Kidney epithelial cell (primary cell): ENCODE results near the gene DOCK3. TPM values are rescaled to one million over a fixed set of nuclear protein-coding genes. Genes with fewer than 3 reads are reported as not detected.

Experiments
- DNase-seq: peaks from one replicate; pipeline ENCODE4 v3.0.0-alpha.2; 2010; ENCODE audit warnings: low read depth
- H3K27me3 ChIP-seq: 2 replicates; pipeline ENCODE4 v1.6.0; 2011; ENCODE audit warnings: low read length; ENCODE audit not compliant: control insufficient read depth, insufficient read depth
- H3K36me3 ChIP-seq: 2 replicates; pipeline ENCODE4 v1.5.1; 2011; ENCODE audit warnings: low read length; ENCODE audit not compliant: control insufficient read depth, insufficient read depth
- H3K4me3 ChIP-seq: 2 replicates; pipeline ENCODE4 v1.5.1; 2011; ENCODE audit warnings: low read depth, mild to moderate bottlenecking, control low read depth, low read length
- CTCF ChIP-seq: IDR thresholded peaks from 2 replicates; pipeline ENCODE4 v1.5.1; 2011; ENCODE audit warnings: mild to moderate bottlenecking, moderate library complexity, low read length, control low read depth, inconsistent platforms; ENCODE audit not compliant: insufficient read depth, poor library complexity, severe bottlenecking
- total RNA-seq: library from RNA; depleted of rRNA; stranded (reverse); fragments of >200 nt; gene quantifications from 2 replicates; pipeline ENCODE4 v1.2.3, GENCODE V29; 2015

DOCK3 gene
- total RNA-seq, 1 donor from 2014 or later, result 1.7 TPM

- no peaks in the 10 kb centered on the region for H3K27me3 ChIP-seq
- H3K36me3 ChIP-seq, result no peaks in the 10 kb centered on the region
- DNase-seq, result no peak
- no peak for TF ChIP-seq CTCF
- no peak overlapping the region for H3K4me3 ChIP-seq
Observed at GRCh38 chr3:51354172-51354571, 679.4 kb downstream of the DOCK3 start.

- no peak for TF ChIP-seq CTCF
- no peaks in the 10 kb centered on the region for H3K36me3 ChIP-seq
- no peak for DNase-seq
- no peaks in the 10 kb centered on the region for H3K27me3 ChIP-seq
- no peak overlapping the region for H3K4me3 ChIP-seq
Observed at GRCh38 chr3:51354731-51355615, 680.2 kb downstream of the DOCK3 start.

- TF ChIP-seq CTCF, result no peak
- H3K27me3 ChIP-seq, result no peaks in the 10 kb centered on the region
- no peak overlapping the region for H3K4me3 ChIP-seq
- no peaks in the 10 kb centered on the region for H3K36me3 ChIP-seq
- DNase-seq, result no peak
Observed at GRCh38 chr3:51355891-51356578, 681.3 kb downstream of the DOCK3 start.

DNA sequence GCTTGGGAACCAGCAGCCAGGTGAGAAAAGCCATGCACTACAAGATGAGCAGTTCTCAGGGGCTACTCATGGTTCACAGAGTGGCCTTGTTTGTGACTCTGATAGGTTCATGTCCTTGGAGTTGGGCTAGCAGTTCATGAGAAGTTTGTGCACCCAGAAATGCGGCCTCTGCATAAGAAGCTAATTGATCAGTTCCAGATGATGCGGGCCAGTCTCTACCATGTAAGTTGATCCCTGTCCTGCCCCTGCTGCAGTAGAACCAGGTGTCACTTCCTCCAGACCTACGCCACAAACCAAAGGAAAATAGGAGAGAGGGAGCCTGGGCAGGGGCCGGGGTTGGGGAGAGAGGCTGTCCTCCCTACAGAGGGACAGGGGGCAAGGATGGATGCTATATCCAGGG is 683.1 kb downstream of the DOCK3 start:
- no peak for DNase-seq
- H3K36me3 ChIP-seq, result no peaks in the 10 kb centered on the region
- H3K4me3 ChIP-seq, result no peak overlapping the region
- H3K27me3 ChIP-seq, result no peaks in the 10 kb centered on the region
- TF ChIP-seq CTCF, result no peak

DNA sequence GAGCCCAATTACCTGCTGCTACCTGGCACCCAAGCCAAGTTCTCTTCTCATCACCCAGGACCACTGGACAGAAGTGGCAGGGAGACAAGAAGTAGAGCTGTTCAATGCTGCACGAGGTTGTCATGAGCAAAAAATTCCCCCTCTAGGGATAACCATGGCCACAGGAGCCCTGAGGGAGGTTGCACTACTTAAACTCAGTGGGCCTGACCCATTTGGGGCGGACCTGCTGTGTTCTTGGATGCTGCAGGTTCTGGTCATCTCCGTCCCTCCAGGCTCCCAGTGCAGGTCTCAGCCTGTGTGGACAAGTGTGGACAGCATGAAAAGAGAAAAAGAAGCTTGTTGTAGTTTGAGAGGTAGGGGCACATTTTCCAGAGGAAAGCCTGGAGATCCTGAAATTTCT is 684.3 kb downstream of the DOCK3 start:
- no peak for TF ChIP-seq CTCF
- Histone ChIP-seq H3K4me3 (no peak overlapping the region), H3K27me3 (no peaks in the 10 kb centered on the region), H3K36me3 (no peaks in the 10 kb centered on the region)
- DNase-seq, result no peak
